ENCODE data around the gene TMEM237.
A peak's percentile ranks its signal among the peaks of the same experiment; 100 is the strongest.

Gene TMEM237

DNA sequence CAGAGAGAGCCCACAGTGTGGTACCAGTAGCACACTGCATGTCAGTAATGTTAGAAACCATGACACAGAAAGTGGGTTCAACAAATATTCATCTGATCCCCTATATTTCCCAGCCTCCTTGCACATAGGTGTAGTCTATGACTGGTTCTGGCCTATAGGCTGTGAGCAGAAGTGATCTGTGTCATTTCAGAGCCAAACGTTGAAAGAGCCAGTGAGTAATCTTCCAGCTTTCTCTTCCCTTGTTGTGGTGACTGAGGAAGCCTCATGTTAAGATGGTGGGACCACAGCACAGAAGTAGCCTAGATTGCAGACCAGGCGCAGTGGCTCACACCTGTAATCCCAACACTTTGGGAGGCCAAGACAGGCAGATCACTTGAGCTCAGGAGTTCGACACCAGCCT lies 4.1 kb downstream of the TMEM237 start:
- DNase-seq: peak; percentile 15

- DNase-seq: no peak
Measured at GRCh38 chr2:201638326-201638725, 5.0 kb downstream of the TMEM237 start.

GRCh38 chr2:201633661-201634249 lies 9.5 kb downstream of the TMEM237 start:
- DNase-seq: no peak

DNA sequence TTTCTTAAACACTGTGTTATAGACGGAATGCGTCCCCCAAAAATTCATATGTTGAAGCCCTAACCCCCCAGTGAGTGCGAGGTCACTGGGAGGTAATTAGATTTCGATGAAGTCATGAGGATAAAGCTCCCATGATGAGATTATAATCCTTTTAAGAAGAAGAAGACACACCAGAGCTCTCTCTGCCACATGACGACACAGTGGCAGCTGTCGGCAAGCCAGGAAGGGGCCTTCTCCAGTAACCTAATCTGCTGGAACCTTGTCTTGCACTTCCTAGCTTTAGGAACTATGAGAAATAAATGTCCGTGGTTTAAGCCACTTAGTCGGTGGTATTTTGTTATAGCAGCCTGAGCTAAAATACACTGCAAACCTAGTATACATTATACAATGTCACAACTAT lies 12.3 kb downstream of the TMEM237 start:
- DNase-seq: no peak

GRCh38 chr2:201630577-201630976 lies 12.7 kb downstream of the TMEM237 start:
- DNase-seq: no peak

- DNase-seq: no peak
Measured at GRCh38 chr2:201628545-201628944, 14.8 kb downstream of the TMEM237 start.

- no peak for DNase-seq
Measured at GRCh38 chr2:201622306-201622970, 20.9 kb downstream of the TMEM237 start.

GRCh38 chr2:201621293-201621999 lies 21.9 kb downstream of the TMEM237 start:
- no peak for DNase-seq

DNA sequence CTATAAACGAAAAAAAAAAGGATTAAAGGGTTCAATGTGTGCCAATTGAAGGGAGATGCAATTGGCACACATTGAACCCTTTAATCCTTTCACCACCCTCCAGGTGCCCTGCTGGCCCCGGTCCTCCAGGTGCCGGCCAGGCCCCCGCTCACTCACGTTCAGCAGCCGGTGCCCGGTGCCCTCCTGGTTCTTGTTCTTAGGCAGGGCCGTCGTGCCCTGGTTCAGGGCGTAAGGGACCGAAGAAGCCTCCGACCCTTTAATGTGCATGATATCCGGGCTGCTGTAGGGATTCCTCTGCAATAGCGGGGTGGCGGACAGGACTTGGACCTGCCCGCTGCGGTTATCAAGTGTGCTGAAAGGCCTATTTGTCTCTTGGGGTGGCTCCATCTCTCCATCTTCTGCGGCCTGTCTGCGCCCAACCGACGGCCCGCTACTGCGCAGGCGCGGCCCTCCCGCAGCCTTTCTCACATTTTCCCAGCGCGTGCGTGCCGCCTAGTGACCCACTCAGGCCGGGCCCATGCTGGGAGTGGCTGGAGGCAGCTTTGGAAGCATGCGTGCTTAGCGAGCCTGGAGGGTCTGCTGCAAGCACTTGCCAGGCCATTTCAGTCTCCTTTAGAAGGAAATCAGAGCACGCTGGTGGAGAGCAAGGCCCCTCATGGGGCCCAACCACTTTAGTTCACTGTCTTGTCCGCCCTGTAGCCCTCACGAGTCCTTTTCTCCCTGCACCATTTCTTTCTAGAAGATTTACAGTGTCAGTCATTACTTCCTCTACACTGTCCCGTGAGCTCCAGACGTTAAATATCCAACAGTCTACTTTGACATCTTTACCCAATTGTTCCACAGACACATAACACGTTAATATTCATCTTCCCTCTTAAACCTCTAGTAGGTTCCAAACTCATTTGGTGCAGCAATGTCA lies 24.3 kb downstream of the TMEM237 start:
- no peak for DNase-seq

- DNase-seq: no peak
Measured at GRCh38 chr2:201608021-201608420, 35.3 kb downstream of the TMEM237 start.

DNA sequence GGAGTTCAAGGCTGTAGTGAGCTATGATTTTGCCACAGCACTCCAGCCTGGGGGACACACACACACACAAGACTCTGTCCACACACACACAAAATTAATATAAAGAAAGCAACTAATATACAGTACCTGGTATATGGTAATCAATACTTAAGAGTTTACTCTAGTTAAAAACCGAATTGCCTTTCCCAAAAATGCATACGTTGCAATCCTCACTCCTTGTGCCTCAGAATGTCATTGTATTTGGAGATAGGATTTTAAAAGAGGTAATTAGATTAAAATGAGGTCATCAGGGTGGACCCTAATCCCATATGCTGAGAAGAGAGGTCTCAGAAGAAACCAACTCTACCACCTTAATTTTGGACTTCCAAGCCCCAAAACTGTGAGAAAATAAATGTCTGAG lies 35.7 kb downstream of the TMEM237 start:
- DNase-seq: no peak

DNA sequence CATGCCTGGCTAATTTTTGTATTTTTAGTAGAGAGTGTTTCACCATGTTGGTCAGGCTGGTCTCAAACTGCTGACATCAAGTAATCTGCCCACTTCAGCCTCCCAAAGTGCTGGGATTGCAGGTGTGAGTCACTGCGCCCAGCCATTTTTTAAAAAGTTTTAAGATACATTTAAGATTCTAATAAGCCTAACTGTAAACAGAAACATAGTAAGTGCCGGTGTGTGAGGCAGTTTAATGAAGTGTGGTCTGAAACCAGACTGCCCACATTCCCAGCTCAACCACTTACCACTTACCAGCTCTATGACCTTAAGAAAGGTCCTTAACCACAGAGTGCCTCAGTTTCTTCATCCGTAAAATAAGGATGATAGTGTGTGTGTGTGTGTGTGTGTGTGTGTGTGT lies 42.4 kb downstream of the TMEM237 start:
- no peak for DNase-seq

- DNase-seq: no peak
Measured at GRCh38 chr2:201597397-201597796, 45.9 kb downstream of the TMEM237 start.

GRCh38 chr2:201580486-201580885 lies 62.8 kb downstream of the TMEM237 start:
- no peak for DNase-seq

DNA sequence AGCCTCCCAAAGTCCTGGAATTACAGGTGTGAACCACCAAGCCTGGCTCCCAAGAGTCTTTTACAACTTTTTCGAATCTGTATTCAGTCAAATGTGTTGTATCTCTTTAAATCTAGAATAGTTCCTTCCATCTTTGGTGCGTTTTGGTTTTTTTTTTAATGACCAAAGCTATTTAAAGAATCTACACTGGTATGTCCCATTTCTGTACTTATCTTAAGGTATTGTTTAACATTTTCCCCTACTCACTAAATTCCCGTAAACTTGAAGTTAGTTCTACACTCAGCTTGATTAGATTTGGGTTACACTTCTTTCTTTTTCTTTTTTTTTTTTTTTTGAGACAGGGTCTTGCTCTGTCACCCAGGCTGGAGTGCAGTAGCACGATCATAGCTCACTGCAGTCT lies 63.8 kb downstream of the TMEM237 start:
- no peak for DNase-seq

- no peak for DNase-seq
Measured at GRCh38 chr2:201575971-201576370, 67.3 kb downstream of the TMEM237 start.

DNA sequence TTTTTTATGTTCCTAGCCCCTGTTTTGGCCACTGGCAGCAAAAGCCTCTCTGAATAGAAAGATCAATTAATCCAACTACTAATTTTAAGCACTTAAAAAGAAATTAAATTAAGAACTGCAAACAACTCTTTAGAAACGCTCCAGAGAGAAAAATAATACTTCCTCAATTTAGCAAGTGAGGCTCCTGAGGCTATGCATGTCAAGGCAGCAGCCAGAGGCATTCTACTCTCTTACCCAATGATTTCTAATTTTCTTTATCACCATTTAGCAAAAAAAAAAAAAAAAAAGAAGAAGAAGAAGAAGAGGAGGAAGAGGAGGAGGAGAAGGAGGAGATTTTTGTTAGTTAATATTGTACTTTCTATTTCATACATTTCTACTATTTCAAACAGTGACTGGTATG lies 68.5 kb downstream of the TMEM237 start:
- no peak for DNase-seq

- no peak for DNase-seq
Measured at GRCh38 chr2:201572846-201573508, 70.3 kb downstream of the TMEM237 start.

All from stimulated activated CD4-positive, alpha-beta T cell treated with anti-CD3 and anti-CD28 coated beads, Interleukin-1b, Interleukin-23, amount 100 ng/mL, for 48 hours (primary cell).